SK-N-SH (cell line): Measurements from ENCODE around the gene ADAMTS16.

Source experiments
- CTCF ChIP-seq: fragments of 200-600 bp; sonication (generic); IDR thresholded peaks from 2 replicates; pipeline ENCODE4 v1.6.1; 2017; ENCODE audit warnings: antibody characterized with exemption, mild to moderate bottlenecking, moderate library complexity
- EP300 ChIP-seq, 2 experiments: IDR thresholded peaks; 2 replicates each; pipeline versions ENCODE4 v1.4.0 to v1.6.1; 2012; ENCODE audit warnings: borderline replicate concordance in 1 of 2, low read depth in 1 of 2, low read length in 1 of 2
- JUND ChIP-seq: IDR thresholded peaks from 2 replicates; pipeline ENCODE4 v1.4.0; 2012
- PBX3 ChIP-seq: IDR thresholded peaks from 2 replicates; pipeline ENCODE4; 2012
- POLR2AphosphoS5 ChIP-seq: IDR thresholded peaks from 2 replicates; pipeline ENCODE4 v1.6.1; 2012; ENCODE audit warnings: low read depth, low read length
- RCOR1 ChIP-seq: fragments of 150-350 bp; IDR thresholded peaks from 2 replicates; pipeline ENCODE4 v1.6.1; 2017; ENCODE audit warnings: antibody characterized with exemption, low read length
- SIN3A ChIP-seq: IDR thresholded peaks from 2 replicates; pipeline ENCODE4 v1.6.1; 2012; ENCODE audit warnings: low read depth, mild to moderate bottlenecking, low read length, moderate library complexity, borderline replicate concordance
- SMC3 ChIP-seq: IDR thresholded peaks from 2 replicates; pipeline ENCODE4 v1.6.1; 2012; ENCODE audit warnings: low read depth, low read length, improper control_type of control experiment
- USF2 ChIP-seq: fragments of 150-350 bp; IDR thresholded peaks from 2 replicates; pipeline ENCODE4 v1.6.1; 2017; ENCODE audit warnings: antibody characterized with exemption, low read length, low read depth, borderline replicate concordance

- TF ChIP-seq CTCF (no peak), EP300 (IDR thresholded peaks at IDR 0.05; ENCODE audit: borderline replicate concordance in 1 of 2, low read depth in 1 of 2, low read length in 1 of 2) (no peak), SMC3 (no peak), SIN3A (no peak), JUND (no peak), RCOR1 (no peak), POLR2AphosphoS5 (no peak), PBX3 (no peak), USF2 (no peak)
Measured at GRCh38 chr5:5103245-5103644, 36.9 kb upstream of the ADAMTS16 start.
